HT1080 (cell line): ENCODE results near the gene FKBP2. TPM values are rescaled to one million over a fixed set of nuclear protein-coding genes. Genes with fewer than 3 reads are reported as not detected.

Experiments used
- DNase-seq: peaks from one replicate; pipeline ENCODE4 v3.0.0-alpha.2; 2015; ENCODE audit warnings: low read depth
- total RNA-seq: library from RNA; depleted of rRNA; stranded (reverse); fragments of >200 nt; shearing (Covaris generic); gene quantifications from 2 replicates; pipeline ENCODE4 v1.2.3, GENCODE V29; 2014; rRNA removed

FKBP2 gene
- total RNA-seq, 1 experiment from 2014 or later: 111 TPM

DNA sequence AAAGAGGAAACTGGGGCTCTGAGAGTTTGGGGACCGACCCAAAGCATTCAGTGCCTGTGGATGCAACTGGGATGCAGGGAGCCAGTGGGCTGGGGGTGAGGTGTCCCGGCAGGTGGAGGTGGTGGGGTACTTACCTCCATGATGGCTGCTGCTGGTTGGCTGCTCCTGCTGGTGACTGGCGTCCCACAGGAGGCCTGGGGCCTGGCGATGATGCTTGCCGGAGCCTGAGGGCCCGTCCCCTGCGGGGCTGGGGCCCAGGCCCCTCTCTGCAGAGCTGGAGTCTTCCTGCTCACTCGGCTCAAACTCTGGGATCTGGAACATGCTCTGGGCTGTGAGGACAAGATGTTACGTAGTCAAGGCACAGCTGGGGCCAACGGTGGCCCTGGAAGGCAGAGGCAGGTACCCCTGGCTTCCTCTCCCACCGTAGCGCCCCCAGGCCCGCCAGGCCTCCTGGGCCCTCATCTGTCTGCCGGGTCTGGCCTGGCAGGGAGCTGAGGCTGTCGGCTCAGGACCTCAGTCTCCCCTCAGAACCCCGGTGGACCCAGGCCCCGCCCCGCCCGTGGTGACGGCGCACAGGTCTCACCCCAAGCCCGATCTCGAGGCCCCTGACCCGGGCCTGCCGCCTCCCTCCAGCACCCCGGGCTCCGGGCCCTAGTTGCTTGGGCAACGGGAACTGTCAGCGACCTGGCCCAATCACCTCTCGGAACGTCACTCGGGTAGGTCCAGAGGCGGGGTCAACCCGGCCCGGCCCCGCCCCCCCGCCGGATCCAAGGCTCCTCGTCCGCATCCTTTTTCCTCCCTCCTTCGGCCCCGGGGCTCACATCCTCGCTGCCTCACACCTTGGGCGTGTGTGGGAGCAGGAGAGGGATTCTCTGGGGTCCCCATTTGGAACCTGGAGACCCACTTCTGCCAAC is 43.4 kb downstream of the FKBP2 start, which contains the start of gene BAD:
Gene BAD, minus strand, starts transcription at position 618 of the 914 bp plus-strand sequence. Its CDS starts 297 bp downstream, at position 321.
- peak; percentile 90 for DNase-seq

GRCh38 chr11:64284962-64285884 is 44.3 kb downstream of the FKBP2 start, which contains the start of gene GPR137:
TSS of gene GPR137 (plus strand) at chr11:64285848. CDS start at chr11:64286525, 677 bp downstream.
- peak; percentile 69 for DNase-seq

GRCh38 chr11:64285885-64286800 is 45.2 kb downstream of the FKBP2 start:
- peak; percentile 40 for DNase-seq

GRCh38 chr11:64286801-64287159 is 45.9 kb downstream of the FKBP2 start:
- DNase-seq: no peak

- DNase-seq: no peak
These were observed 46.9 kb downstream of the FKBP2 start for GRCh38 chr11:64287676-64288352.

DNA sequence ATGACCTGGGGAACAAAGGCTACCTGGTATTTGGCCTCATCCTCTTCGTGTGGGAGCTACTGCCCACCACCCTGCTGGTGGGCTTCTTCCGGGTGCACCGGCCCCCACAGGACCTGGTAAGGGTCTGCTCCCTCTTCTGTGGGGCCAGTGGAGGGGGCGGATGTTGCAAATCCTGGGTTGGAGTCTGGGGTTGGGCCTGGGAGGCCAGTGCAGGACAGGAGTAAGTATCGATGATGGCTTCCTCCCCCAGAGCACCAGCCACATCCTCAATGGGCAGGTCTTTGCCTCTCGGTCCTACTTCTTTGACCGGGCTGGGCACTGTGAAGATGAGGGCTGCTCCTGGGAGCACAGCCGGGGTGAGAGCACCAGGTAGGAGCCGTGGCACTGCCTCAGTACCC is 47.5 kb downstream of the FKBP2 start:
- no peak for DNase-seq

GRCh38 chr11:64289002-64289564 is 48.2 kb downstream of the FKBP2 start:
- no peak for DNase-seq

DNA sequence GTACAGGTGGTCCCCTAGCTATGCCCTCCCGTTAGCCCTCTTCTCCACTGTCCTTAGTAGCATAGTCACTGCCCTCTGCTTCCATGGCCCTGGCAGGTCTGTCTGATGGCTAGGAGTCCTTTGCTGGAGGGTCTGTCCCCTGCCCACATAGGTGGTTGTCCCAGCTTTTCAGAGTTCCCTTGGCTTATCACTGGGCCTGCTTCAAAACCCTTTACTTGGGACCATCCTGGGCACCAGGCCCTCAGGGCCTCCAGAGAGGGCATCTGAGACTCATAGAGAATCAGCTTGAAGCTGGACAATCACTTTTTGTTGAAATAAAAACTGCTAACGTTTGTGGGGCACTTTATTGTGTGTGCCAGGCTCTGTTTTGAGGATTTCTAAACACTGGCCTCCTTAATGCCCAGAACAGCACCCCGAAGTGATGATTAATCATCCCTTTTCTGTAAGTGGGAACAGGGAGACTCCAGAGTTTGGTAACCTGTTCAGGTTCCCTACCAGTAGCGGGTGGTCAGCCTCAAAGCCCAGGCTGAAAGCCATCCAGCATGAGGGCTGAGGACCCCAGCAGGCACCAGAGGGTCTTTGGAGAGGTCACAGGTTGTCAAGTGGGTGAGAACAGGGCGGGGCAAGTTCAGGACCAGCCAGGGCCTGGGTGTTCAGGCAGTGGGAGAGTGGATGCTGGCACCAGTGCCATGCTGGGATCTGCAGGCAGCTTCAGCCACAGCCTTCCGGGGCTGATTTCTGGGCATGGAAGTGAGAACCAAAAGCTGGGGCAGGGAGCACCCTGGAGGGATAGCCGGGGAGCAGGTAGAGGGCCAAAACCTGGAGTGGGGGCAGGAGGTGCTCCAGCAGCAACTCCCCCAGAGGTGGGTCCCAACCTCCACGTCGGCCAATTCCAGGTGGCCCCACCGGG is 49.7 kb downstream of the FKBP2 start:
- no peak for DNase-seq

GRCh38 chr11:64291262-64291751 is 50.4 kb downstream of the FKBP2 start, which contains the start of gene KCNK4:
TSS of gene KCNK4 (plus strand) at chr11:64291302. CDS start at chr11:64293019, 1,717 bp downstream.
- no peak for DNase-seq

GRCh38 chr11:64291752-64292459 is 51.0 kb downstream of the FKBP2 start:
- no peak for DNase-seq

DNA sequence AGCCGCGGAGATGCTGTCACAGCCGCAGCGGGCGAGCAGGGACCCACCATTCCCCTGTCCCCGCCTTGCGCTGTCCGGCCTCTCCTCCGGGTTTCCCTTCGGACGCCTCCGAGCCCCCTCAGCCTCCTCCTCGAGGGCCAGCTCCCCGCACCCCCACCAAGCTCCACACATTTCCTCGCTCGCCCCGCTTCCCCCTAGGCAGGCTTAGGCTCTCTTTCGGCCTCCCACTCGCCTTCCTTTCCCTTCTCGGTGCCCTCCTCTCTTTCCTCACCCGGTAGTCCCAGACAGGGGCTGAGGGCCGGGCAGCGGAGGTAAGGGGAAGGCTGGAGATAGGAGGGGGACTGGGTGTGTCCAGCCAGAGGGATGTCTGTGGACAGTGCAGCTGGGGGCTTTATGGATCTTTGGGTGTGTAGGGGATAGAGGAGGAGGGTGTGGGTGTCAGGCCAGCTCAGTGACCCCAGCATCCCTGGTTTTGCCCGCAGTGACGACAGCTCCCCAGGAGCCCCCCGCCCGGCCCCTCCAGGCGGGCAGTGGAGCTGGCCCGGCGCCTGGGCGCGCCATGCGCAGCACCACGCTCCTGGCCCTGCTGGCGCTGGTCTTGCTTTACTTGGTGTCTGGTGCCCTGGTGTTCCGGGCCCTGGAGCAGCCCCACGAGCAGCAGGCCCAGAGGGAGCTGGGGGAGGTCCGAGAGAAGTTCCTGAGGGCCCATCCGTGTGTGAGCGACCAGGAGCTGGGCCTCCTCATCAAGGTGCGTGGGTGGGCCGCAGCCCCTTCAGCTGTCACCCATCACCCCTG is 51.8 kb downstream of the FKBP2 start:
- DNase-seq: no peak

Other genes starting within 250 kb of the FKBP2 start
- not detected in 2 replicates for gene FLRT1, start 205.2 kb upstream of the FKBP2 start, total RNA-seq
- 19.9 and 22.5 TPM in 2 replicates for gene MACROD1, start 75.0 kb upstream of the FKBP2 start, total RNA-seq
- 367 and 368 TPM in 2 replicates for gene STIP1, start 54.9 kb upstream of the FKBP2 start, total RNA-seq
- gene FERMT3, start 34.4 kb upstream of the FKBP2 start, total RNA-seq: 1.5 and 2.0 TPM in 2 replicates
- gene TRPT1, start 14.9 kb upstream of the FKBP2 start, total RNA-seq: 37.4 and 42.7 TPM in 2 replicates
- gene NUDT22, start 14.8 kb upstream of the FKBP2 start, total RNA-seq: 61.8 and 80.6 TPM in 2 replicates
- gene DNAJC4, start 10.5 kb upstream of the FKBP2 start, total RNA-seq: 2.9 and 11.1 TPM in 2 replicates
- 26.7 and 71.0 TPM in 2 replicates for gene VEGFB, start 6.5 kb upstream of the FKBP2 start, total RNA-seq
- 614 and 695 TPM in 2 replicates for gene PPP1R14B, start 5.8 kb downstream of the FKBP2 start, total RNA-seq
- 50.6 and 57.4 TPM in 2 replicates for gene PLCB3, start 10.4 kb downstream of the FKBP2 start, total RNA-seq
- 129 and 138 TPM in 2 replicates for gene BAD, start 43.6 kb downstream of the FKBP2 start, total RNA-seq
- 26.8 and 36.7 TPM in 2 replicates for gene GPR137, start 44.8 kb downstream of the FKBP2 start, total RNA-seq
- not detected in 2 replicates for gene KCNK4, start 50.2 kb downstream of the FKBP2 start, total RNA-seq
- 1.0 and 1.2 TPM in 2 replicates for gene CATSPERZ, start 59.3 kb downstream of the FKBP2 start, total RNA-seq
- gene ESRRA, start 64.4 kb downstream of the FKBP2 start, total RNA-seq: 74.5 and 77.5 TPM in 2 replicates
- gene TRMT112, start 76.5 kb downstream of the FKBP2 start, total RNA-seq: 471 and 628 TPM in 2 replicates
- gene PRDX5, start 77.0 kb downstream of the FKBP2 start, total RNA-seq: 274 and 324 TPM in 2 replicates
- gene CCDC88B, start 99.1 kb downstream of the FKBP2 start, total RNA-seq: 4.9 and 7.1 TPM in 2 replicates
- gene RPS6KA4, start 118.1 kb downstream of the FKBP2 start, total RNA-seq: 86.9 and 95.7 TPM in 2 replicates